ENCODE results near the gene CNOT10.
"Not testable (repeated sequence)": the region's sequence is repeated elsewhere in the genome, so short reads cannot be mapped to it uniquely, and the experiment has no call there.

- TF ChIP-seq L3MBTL2 (conservative IDR thresholded peaks at IDR 0.05); SP1 (IDR thresholded peaks at IDR 0.05); ARNT (IDR thresholded peaks at IDR 0.05); FOXA1 (IDR thresholded peaks at IDR 0.05); ZNF384 (IDR thresholded peaks at IDR 0.05); FOXM1 (IDR thresholded peaks at IDR 0.05; ENCODE audit: borderline replicate concordance); TARDBP (IDR thresholded peaks at IDR 0.05); NFRKB (IDR thresholded peaks at IDR 0.05); BHLHE40 (IDR thresholded peaks at IDR 0.05; ENCODE audit: borderline replicate concordance); LEF1 (IDR thresholded peaks at IDR 0.05; ENCODE audit: borderline replicate concordance); ELF4 (IDR thresholded peaks at IDR 0.05): not testable (repeated sequence)
Observed at GRCh38 chr3:32796384-32796950, 111.5 kb downstream of the CNOT10 start.
